Stimulated activated naive CD8-positive, alpha-beta T cell treated with anti-CD3 and anti-CD28 coated beads, Interleukin-15, Interleukin-2, amounts not matched to agents 100 ng/mL and 50 ng/mL, for 24 hours (primary cell): ENCODE measurements around the gene TRPC3.

ENCODE experiments used
- H3K27ac Mint-ChIP-seq: one replicate; pipeline ENCODE4 v1.8.0; 2021; ENCODE audit warnings: mild to moderate bottlenecking, mixed read lengths
- H3K27me3 Mint-ChIP-seq: one replicate; pipeline ENCODE4 v1.8.0; 2021; ENCODE audit warnings: mixed read lengths
- H3K36me3 Mint-ChIP-seq: one replicate; pipeline ENCODE4 v1.8.0; 2021; ENCODE audit warnings: low read depth, mixed read lengths
- H3K4me1 Mint-ChIP-seq: one replicate; pipeline ENCODE4 v1.8.0; 2021; ENCODE audit warnings: low read depth, mixed read lengths
- H3K4me3 Mint-ChIP-seq: one replicate; pipeline ENCODE4 v1.8.0; 2021; ENCODE audit warnings: mild to moderate bottlenecking, mixed read lengths
- H3K9me3 Mint-ChIP-seq: one replicate; pipeline ENCODE4 v1.8.0; 2021; ENCODE audit warnings: mixed read lengths

TRPC3 gene

DNA sequence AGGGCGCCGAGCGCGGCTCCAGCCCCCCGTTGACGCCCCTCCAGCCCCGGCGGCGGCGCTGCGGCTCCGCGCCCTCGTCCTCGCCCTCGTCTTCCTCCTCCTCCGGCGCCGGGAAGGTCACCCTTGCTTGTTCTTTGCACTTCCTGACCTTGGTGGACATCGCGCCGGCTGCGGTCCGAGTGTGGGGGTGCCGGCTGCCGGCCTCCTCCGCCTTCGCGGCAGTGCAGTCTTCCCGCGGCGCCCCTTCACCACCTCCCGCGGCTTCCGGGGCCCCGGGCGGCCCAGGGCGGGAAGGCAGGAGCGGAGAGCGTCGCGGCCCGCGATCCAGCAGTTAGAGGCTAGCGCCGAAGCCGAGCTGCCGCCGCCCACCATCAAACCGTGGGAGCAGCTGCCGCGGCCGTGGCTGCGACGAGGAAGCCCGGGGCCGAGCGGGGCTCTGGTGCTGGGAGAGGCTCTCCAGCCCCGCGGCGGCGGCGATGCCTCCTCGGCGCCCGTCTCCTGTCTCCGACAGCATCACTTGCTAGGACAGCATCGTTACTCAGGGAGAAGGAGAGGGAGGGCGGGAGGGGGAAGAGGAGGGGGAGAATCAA lies at the start of gene TRPC3:
Gene TRPC3 (minus strand): TSS at position 540 of the 590 bp plus-strand sequence. CDS start 380 bp downstream, at position 160.
- H3K4me1 Mint-ChIP-seq, result peaks cover 14% of the 10 kb centered on the region
- H3K9me3 Mint-ChIP-seq, result no peaks in the 10 kb centered on the region
- H3K4me3 Mint-ChIP-seq, result peak within 1 kb of the TSS; percentile 91

DNA sequence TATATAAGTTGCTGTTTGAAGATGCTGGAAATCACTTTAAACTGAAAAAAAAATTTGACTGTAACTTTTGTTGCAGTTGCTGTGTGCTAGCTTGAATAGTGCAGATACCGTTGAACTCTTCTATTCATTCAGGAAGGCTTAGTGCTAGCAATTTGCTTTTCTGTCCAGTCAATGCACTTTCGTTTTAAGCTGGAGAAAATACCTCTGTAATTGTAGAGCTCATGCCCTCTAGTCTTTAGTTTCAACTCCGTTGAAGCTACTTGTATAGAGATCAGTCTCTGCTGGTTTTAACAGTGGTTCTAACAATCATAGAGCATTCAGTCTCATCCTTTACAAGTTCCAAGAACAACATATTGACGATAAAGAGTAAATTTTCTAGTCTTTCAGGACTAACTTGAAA lies 49.0 kb upstream of the TRPC3 start:
- H3K4me1 Mint-ChIP-seq, result no peaks in the 10 kb centered on the region
- peaks cover 16% of the 10 kb centered on the region for H3K27me3 Mint-ChIP-seq
- H3K27ac Mint-ChIP-seq, result no peak overlapping the region
- no peak overlapping the region for H3K4me3 Mint-ChIP-seq
- no peaks in the 10 kb centered on the region for H3K36me3 Mint-ChIP-seq
- H3K9me3 Mint-ChIP-seq, result no peaks in the 10 kb centered on the region

More for the DNA sequence above, at the start of gene TRPC3:
- H3K36me3 Mint-ChIP-seq, result no peaks in the 10 kb centered on the region
- peaks cover 60% of the 10 kb centered on the region for H3K27me3 Mint-ChIP-seq
- H3K27ac Mint-ChIP-seq, result no peak within 1 kb of the TSS

DNA sequence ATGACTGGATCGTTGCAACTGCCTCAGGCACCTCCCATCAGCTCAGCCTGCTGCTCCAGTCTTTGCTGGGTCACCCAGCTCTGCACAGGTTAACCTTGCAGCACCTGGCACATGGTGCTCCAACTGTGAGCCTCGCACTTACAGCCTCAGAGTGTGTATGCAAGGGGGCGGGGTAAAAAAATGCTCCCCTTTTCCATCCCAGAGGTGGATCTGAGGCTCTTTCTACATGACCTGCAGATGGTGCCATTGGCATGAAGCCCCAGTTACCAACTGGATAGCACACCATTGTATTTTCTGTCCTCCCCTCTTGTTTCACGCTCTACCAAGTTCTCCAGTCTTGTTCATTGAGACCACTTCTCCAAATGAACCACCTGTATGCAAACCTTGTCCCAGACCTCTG lies 46.2 kb upstream of the TRPC3 start:
- H3K9me3 Mint-ChIP-seq, result no peaks in the 10 kb centered on the region
- no peaks in the 10 kb centered on the region for H3K36me3 Mint-ChIP-seq
- H3K27ac Mint-ChIP-seq, result no peak overlapping the region
- H3K4me1 Mint-ChIP-seq, result no peaks in the 10 kb centered on the region
- peaks cover 22% of the 10 kb centered on the region for H3K27me3 Mint-ChIP-seq
- H3K4me3 Mint-ChIP-seq, result no peak overlapping the region

DNA sequence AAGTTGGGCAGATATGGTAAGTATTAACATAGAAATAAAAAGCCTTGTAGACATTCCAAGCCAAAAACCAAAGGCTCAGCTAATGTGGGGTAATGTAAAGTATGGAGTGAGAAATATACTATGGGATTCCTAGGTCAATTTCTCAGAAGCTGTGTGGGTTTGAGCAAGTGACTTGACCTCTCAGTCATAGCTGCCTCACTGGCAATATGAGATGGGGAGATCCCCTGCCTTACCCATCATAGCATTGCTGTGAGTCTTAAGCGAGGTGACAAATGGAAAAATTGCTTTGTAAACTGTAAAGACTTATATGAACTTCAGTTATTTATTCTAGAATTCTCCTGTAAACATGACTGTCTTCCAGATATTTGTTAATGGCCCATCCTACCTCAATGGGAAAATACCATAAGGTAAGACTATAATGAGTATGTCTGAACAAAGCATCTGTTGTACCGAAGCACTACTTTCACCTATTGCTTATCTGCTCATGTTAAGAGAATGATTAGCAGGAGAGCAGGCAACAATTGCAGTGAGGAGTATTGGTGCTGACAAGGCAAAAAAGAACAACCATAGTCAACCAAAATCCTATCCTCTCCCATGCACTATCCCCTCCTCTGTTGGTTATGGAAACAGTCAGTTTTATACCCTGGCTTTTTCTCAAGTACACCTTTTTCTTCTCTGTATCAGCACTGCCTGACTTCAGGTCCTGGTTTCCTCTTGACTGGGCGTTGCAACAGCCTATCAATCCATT lies 44.1 kb upstream of the TRPC3 start:
- Mint-ChIP-seq H3K27ac (no peak overlapping the region), H3K36me3 (no peaks in the 10 kb centered on the region), H3K4me3 (no peak overlapping the region), H3K9me3 (no peaks in the 10 kb centered on the region), H3K27me3 (peaks cover 25% of the 10 kb centered on the region), H3K4me1 (no peaks in the 10 kb centered on the region)

DNA sequence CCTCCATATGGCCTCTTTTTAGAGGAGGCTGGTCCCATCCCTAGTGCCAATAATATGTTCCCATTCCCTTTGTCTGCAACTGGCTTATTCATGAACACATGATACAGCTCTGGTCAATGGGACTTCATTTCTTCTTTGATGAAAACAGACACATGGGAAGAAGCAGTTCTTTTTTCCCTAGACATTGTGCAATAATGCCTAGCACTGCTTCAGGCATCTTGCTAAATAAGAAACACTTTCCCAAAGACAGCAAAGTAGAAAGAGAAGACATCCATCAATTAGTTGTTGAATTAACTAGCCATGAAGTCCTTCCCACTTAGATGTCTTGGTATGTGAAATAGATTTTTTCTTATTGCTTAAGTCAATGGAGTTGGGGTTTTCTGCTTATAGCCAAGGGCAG lies 40.1 kb upstream of the TRPC3 start:
- Mint-ChIP-seq H3K4me1 (no peaks in the 10 kb centered on the region), H3K9me3 (no peaks in the 10 kb centered on the region), H3K27me3 (peaks cover 36% of the 10 kb centered on the region), H3K27ac (no peak overlapping the region), H3K4me3 (no peak overlapping the region), H3K36me3 (no peaks in the 10 kb centered on the region)

DNA sequence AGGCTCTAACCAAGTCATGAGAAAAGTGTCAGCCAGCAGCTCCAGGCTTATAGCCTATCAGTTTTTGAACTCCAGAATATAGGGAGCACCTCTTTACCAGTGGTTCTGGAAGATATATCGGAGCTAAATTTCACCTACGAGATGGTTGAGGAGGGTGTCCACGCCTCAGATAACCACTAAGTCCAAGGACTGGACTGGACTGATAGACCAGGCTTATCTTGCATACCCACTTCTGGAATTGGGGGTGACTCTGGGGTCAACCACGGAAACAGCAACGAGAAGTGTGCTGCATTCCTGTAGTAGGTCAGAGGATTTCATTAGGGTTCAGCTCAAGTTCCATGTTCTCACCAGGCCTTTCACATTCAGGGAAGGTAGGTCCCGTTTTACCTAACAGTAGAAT lies 38.6 kb upstream of the TRPC3 start:
- Mint-ChIP-seq H3K27me3 (peaks cover 27% of the 10 kb centered on the region), H3K27ac (no peak overlapping the region), H3K4me3 (no peak overlapping the region), H3K4me1 (no peaks in the 10 kb centered on the region), H3K9me3 (no peaks in the 10 kb centered on the region), H3K36me3 (no peaks in the 10 kb centered on the region)

DNA sequence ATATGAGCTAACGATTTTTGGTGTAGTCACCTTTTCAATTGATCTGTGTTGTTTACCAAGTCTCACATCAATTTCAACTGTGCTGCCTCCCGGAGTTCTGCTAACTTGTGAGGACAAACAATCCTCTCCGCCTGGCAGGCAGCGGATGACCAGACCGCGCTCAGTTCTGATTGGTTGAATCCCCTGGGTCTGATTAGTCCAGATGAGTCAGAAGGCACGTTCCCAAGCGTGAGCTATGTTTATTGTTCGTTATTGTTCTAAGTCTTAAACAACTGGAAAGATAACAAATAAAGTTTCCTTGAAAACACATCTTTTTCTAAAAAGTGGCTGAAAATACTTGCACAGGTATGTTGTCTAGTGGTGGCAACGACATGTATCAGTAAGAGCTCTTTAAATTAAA lies 37.9 kb upstream of the TRPC3 start:
- Mint-ChIP-seq H3K27me3 (peaks cover 24% of the 10 kb centered on the region), H3K9me3 (no peaks in the 10 kb centered on the region), H3K36me3 (no peaks in the 10 kb centered on the region)

DNA sequence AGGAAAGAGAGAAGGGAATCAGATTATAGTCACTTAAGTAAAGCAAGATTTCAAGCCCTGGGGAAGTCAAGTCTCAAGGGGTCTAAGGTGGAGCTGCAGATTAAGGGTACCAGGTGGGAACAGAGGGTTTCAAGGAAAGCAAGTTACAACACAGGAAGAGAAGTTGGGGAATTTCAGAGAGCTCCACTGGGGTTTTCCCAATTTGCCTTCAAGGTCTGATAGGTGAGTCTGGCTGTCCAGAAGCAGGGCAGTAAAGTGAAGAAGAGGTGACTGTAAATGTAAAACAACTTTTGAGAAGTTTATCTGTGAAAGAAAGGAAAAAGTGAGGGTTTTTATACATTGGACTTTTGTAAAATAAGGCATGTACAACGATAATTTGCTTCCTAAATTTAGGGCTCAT lies 37.1 kb upstream of the TRPC3 start:
- Mint-ChIP-seq H3K27ac (no peak overlapping the region), H3K4me1 (no peaks in the 10 kb centered on the region), H3K36me3 (no peaks in the 10 kb centered on the region), H3K4me3 (no peak overlapping the region), H3K27me3 (peaks cover 21% of the 10 kb centered on the region), H3K9me3 (no peaks in the 10 kb centered on the region)

More for the DNA sequence above, 37.9 kb upstream of the TRPC3 start:
- Mint-ChIP-seq H3K27ac (no peak overlapping the region), H3K4me3 (no peak overlapping the region), H3K4me1 (no peaks in the 10 kb centered on the region)

DNA sequence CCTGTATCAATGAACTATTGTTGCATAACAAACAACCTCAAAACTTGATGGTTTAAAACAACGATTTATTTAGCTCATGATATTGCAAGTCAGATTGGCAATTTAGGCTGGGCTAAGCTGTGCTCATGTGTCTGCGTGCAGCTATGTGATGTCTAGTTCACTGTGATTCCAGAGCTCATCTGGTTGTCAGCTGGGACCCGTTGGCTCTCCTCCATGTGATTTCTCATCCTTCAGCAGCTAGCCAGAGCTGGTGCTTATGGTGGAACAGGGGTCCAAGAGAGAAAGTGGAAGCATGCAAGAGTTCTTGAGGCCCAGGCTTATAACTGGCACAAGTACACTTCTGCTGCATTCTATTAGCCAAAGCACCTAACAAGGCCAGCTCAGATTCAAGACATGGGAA lies 28.8 kb upstream of the TRPC3 start:
- peaks cover 2% of the 10 kb centered on the region for H3K27me3 Mint-ChIP-seq
- H3K9me3 Mint-ChIP-seq, result no peaks in the 10 kb centered on the region
- H3K4me1 Mint-ChIP-seq, result peaks cover 17% of the 10 kb centered on the region

DNA sequence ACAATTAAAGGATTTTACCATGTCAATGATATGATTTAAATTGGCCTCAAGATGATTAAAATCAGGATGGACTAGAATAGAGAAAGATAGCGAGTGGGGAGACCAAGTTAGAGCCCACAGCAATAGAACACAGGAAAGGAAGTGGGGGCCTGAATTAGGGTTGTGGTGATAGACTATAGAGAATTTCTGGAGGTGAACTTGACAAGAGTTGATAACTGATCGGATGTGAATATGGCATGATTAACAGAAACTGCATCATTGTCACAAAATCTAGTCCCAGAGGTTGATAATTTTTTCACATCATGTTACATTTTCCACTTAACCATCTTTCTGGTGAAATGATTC lies 26.3 kb upstream of the TRPC3 start:
- Mint-ChIP-seq H3K9me3 (no peaks in the 10 kb centered on the region), H3K36me3 (no peaks in the 10 kb centered on the region), H3K4me1 (peaks cover 17% of the 10 kb centered on the region), H3K4me3 (peak overlapping the region; percentile 17), H3K27ac (peak overlapping the region; percentile 26), H3K27me3 (peaks cover 15% of the 10 kb centered on the region)

More for the DNA sequence above, 28.8 kb upstream of the TRPC3 start:
- H3K27ac Mint-ChIP-seq, result no peak overlapping the region
- H3K4me3 Mint-ChIP-seq, result no peak overlapping the region
- no peaks in the 10 kb centered on the region for H3K36me3 Mint-ChIP-seq

DNA sequence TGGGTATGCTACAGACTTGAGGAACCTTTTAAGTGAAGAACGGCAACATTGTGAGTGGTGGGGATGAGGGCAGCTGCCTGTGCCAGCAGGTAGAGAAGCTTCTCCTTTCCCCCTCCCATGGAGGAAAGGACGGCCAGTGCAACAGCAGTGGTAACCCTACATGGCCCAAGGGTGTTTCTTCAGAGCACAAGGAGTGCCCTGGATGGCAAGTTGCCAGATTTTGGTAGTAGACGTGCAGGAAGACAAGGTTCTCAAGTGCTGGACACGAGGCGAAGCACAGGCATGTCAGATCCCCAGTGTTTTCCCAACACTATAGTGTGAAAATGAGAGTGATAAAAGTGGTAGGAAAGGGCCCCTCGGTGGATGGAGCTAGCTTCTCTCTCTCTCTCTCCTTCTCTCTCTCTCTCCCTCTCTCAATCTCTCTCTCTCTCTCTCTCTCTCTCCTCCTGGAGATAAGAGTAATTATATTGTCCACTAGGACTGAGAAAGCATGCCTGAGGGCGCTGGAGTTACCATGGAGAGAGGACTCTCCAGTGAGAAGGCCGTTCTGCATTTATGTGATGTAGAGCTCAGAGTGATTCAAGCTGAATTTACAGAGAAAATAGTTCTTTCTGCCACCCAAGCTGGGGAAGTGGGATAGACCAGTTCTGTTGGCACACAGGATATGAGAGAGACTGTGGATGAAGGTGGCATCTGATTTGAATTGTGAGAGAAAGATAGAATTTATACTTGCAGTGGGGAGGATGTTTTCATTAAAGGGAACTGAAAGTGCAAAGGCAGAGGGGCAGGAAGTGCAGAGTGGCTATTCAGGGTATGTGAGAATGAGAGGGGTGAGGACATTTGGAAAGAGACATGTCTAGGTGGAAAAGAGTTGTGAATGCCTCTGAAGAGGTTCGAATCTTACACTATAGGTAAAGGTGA lies 25.7 kb upstream of the TRPC3 start:
- H3K27ac Mint-ChIP-seq, result peak overlapping the region; percentile 26
- no peaks in the 10 kb centered on the region for H3K9me3 Mint-ChIP-seq
- H3K36me3 Mint-ChIP-seq, result no peaks in the 10 kb centered on the region
- H3K4me1 Mint-ChIP-seq, result peaks cover 17% of the 10 kb centered on the region
- H3K4me3 Mint-ChIP-seq, result peak overlapping the region; percentile 17
- peaks cover 18% of the 10 kb centered on the region for H3K27me3 Mint-ChIP-seq

DNA sequence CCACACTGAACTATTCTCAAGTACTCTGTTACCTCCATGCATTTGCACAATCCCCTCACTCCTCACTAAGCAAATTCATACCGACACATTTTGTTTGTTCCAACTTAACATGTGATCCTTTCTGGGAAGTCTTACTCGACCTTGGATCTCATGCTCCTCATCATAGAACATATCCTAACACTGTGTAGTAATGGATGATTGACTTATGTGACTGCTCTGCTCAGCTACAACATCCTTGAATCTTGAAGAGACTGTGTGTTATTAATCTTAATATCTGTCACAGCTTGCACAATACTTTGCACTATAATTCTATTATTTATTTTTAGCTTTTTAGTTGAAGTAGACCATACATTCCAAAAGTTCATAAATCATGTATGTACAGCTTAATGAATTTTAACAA lies 23.9 kb upstream of the TRPC3 start:
- Mint-ChIP-seq H3K27ac (no peak overlapping the region), H3K27me3 (peaks cover 18% of the 10 kb centered on the region), H3K4me1 (peaks cover 17% of the 10 kb centered on the region), H3K4me3 (no peak overlapping the region), H3K9me3 (no peaks in the 10 kb centered on the region), H3K36me3 (no peaks in the 10 kb centered on the region)

DNA sequence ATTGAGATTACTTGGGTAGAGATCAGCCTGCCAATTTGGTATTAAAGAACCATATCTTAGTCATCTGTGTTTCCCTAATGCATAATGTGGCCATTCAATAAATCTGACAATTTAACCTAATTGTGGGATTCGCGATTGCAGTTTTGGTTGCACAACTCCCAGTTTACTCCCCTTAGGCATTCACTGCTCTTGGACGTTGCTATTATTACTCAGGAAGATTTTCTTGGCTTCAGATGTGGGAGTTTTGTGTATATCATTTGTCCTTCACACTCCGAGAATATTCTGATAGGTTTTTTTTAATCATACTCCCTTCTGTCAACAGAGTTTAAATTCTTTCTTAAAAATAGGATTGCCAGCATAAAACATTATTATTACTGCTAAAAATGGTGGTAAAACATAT lies 22.0 kb upstream of the TRPC3 start:
- Mint-ChIP-seq H3K27ac (no peak overlapping the region), H3K27me3 (peaks cover 26% of the 10 kb centered on the region), H3K4me3 (no peak overlapping the region), H3K4me1 (peaks cover 17% of the 10 kb centered on the region), H3K9me3 (no peaks in the 10 kb centered on the region), H3K36me3 (no peaks in the 10 kb centered on the region)

DNA sequence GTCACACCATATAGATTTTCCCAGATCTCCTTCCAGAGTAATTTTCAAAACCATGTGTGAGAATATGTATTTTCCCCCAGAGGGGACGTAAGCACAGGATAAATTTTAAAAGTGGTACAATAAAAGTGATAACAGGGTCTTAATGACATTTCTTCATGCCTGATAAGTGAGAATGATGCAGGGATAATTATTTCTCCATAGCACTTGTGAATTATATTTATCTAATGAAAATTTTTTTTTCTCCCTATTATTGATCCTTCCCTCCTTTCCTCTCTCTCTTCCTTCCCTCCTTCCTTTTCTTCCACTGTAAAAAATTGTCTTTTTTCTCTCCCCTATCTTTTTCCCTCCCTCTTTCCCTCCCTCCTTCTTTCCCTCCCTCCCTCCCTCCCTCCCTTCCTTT lies 17.0 kb upstream of the TRPC3 start:
- Mint-ChIP-seq H3K4me1 (no peaks in the 10 kb centered on the region), H3K27ac (no peak overlapping the region), H3K9me3 (no peaks in the 10 kb centered on the region), H3K36me3 (no peaks in the 10 kb centered on the region), H3K27me3 (peaks cover 36% of the 10 kb centered on the region), H3K4me3 (no peak overlapping the region)

DNA sequence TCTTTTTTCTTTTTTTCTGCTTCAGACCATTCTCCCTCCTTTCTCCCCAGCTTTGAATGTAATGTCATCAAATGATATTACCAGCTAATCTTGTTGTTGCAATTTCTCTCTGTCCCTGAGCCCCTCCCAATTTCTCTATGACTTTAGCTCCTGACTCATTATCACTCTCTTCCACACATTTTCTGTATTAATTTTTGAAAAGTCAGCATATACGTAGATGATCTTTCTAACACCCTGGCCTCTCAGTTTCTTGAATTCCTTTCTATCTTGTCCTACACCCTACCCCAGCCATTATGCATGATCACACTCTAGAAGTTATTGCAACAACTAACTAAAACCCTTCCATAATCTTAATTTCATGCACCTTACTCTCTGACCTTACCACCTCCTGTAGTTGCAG lies 13.1 kb upstream of the TRPC3 start:
- no peaks in the 10 kb centered on the region for H3K9me3 Mint-ChIP-seq
- no peak overlapping the region for H3K4me3 Mint-ChIP-seq
- H3K4me1 Mint-ChIP-seq, result no peaks in the 10 kb centered on the region
- H3K36me3 Mint-ChIP-seq, result no peaks in the 10 kb centered on the region
- H3K27me3 Mint-ChIP-seq, result peaks cover 29% of the 10 kb centered on the region
- H3K27ac Mint-ChIP-seq, result no peak overlapping the region
